KMS-11 (cell line): ENCODE data around the gene PRKCZ.

Experiments
- H2AFZ ChIP-seq: fragments of 200-600 bp; sonication (generic); 2 replicates; pipeline ENCODE4 v1.6.1; 2016; ENCODE audit warnings: antibody characterized with exemption, mixed run types, low read depth
- H3K27ac ChIP-seq: fragments of 200-600 bp; sonication (generic); 2 replicates; pipeline ENCODE4 v1.6.1; 2016; ENCODE audit warnings: mild to moderate bottlenecking, mixed run types
- H3K27me3 ChIP-seq: fragments of 200-600 bp; sonication (generic); 2 replicates; pipeline ENCODE4 v1.6.1; 2017; ENCODE audit warnings: mild to moderate bottlenecking, low read depth, mixed run types, moderate library complexity; ENCODE audit not compliant: insufficient read depth
- H3K36me3 ChIP-seq: fragments of 200-600 bp; sonication (generic); 2 replicates; pipeline ENCODE4 v1.6.1; 2017; ENCODE audit warnings: mild to moderate bottlenecking, mixed run types; ENCODE audit not compliant: insufficient read depth
- H3K4me1 ChIP-seq: fragments of 200-600 bp; sonication (generic); 2 replicates; pipeline ENCODE4 v1.6.1; 2016; ENCODE audit warnings: mild to moderate bottlenecking, low read depth, mixed run types; ENCODE audit not compliant: poor library complexity, severe bottlenecking
- H3K4me2 ChIP-seq: fragments of 200-600 bp; sonication (generic); 2 replicates; pipeline ENCODE4 v1.7.0; 2016; ENCODE audit warnings: mild to moderate bottlenecking, mixed run types
- H3K4me3 ChIP-seq: fragments of 200-600 bp; sonication (generic); IDR thresholded peaks from 2 replicates; pipeline ENCODE4 v1.6.1; 2017; ENCODE audit warnings: low read depth, low read length, mixed read lengths; ENCODE audit not compliant: insufficient read depth
- H3K79me2 ChIP-seq: fragments of 200-600 bp; sonication (generic); 2 replicates; pipeline ENCODE4 v1.6.1; 2016; ENCODE audit warnings: low read depth, mixed run types; ENCODE audit not compliant: insufficient read depth
- H3K9ac ChIP-seq: fragments of 200-600 bp; sonication (generic); 2 replicates; pipeline ENCODE4 v1.6.1; 2016; ENCODE audit warnings: mild to moderate bottlenecking, mixed run types
- H4K20me1 ChIP-seq: fragments of 200-600 bp; sonication (generic); 2 replicates; pipeline ENCODE4 v1.6.1; 2016; ENCODE audit warnings: mild to moderate bottlenecking, mixed run types; ENCODE audit not compliant: insufficient read depth
- CTCF ChIP-seq: fragments of 200-600 bp; sonication (generic); conservative IDR thresholded peaks from 2 replicates; pipeline ENCODE4 v1.6.1; 2017; ENCODE audit warnings: low read depth, mild to moderate bottlenecking, antibody characterized with exemption, low read length, moderate library complexity, mixed read lengths

The PRKCZ gene

GRCh38 chr1:2205191-2205952, 155.2 kb downstream of the PRKCZ start:
- no peak overlapping the region for H3K4me3 ChIP-seq
- peaks cover 66% of the 10 kb centered on the region for H3K27me3 ChIP-seq
- H4K20me1 ChIP-seq, result no peaks in the 10 kb centered on the region
- no peak overlapping the region for H3K4me2 ChIP-seq
- TF ChIP-seq CTCF, result no peak
- no peak overlapping the region for H2AFZ ChIP-seq
- no peaks in the 10 kb centered on the region for H3K79me2 ChIP-seq
- H3K27ac ChIP-seq, result no peak overlapping the region
- no peaks in the 10 kb centered on the region for H3K36me3 ChIP-seq
- H3K9ac ChIP-seq, result no peak overlapping the region
- no peaks in the 10 kb centered on the region for H3K4me1 ChIP-seq

- H3K4me2 ChIP-seq, result no peak overlapping the region
- no peaks in the 10 kb centered on the region for H3K4me1 ChIP-seq
- H3K27me3 ChIP-seq, result peaks cover 58% of the 10 kb centered on the region
- TF ChIP-seq CTCF, result no peak
- no peak overlapping the region for H3K4me3 ChIP-seq
- no peak overlapping the region for H2AFZ ChIP-seq
- no peaks in the 10 kb centered on the region for H3K79me2 ChIP-seq
- no peak overlapping the region for H3K9ac ChIP-seq
- no peaks in the 10 kb centered on the region for H4K20me1 ChIP-seq
- H3K36me3 ChIP-seq, result no peaks in the 10 kb centered on the region
- H3K27ac ChIP-seq, result no peak overlapping the region
Observed at GRCh38 chr1:2206813-2207487, 156.7 kb downstream of the PRKCZ start.

GRCh38 chr1:2208309-2209239, 158.4 kb downstream of the PRKCZ start:
- peaks cover 54% of the 10 kb centered on the region for H3K27me3 ChIP-seq
- no peaks in the 10 kb centered on the region for H3K36me3 ChIP-seq
- no peak overlapping the region for H2AFZ ChIP-seq
- H3K79me2 ChIP-seq, result no peaks in the 10 kb centered on the region
- H4K20me1 ChIP-seq, result no peaks in the 10 kb centered on the region
- no peak overlapping the region for H3K9ac ChIP-seq
- H3K4me3 ChIP-seq, result no peak overlapping the region
- TF ChIP-seq CTCF, result no peak
- H3K27ac ChIP-seq, result no peak overlapping the region
- no peak overlapping the region for H3K4me2 ChIP-seq
- no peaks in the 10 kb centered on the region for H3K4me1 ChIP-seq

- H3K9ac ChIP-seq, result no peak overlapping the region
- no peak overlapping the region for H3K4me2 ChIP-seq
- no peaks in the 10 kb centered on the region for H3K4me1 ChIP-seq
- no peaks in the 10 kb centered on the region for H4K20me1 ChIP-seq
- no peak overlapping the region for H3K4me3 ChIP-seq
- H3K36me3 ChIP-seq, result no peaks in the 10 kb centered on the region
- H3K27me3 ChIP-seq, result peaks cover 58% of the 10 kb centered on the region
- no peaks in the 10 kb centered on the region for H3K79me2 ChIP-seq
- H2AFZ ChIP-seq, result no peak overlapping the region
- no peak overlapping the region for H3K27ac ChIP-seq
- TF ChIP-seq CTCF, result no peak
Observed at GRCh38 chr1:2209400-2210083, 159.3 kb downstream of the PRKCZ start.
